Activated CD4-positive, CD25-positive, alpha-beta regulatory T cell treated with anti-CD3 and anti-CD28 coated beads, Interleukin-2, amount 50 U/mL, for 72 hours (primary cell): Measurements from ENCODE around the gene SLC14A1.

Experiments used
- DNase-seq: peaks from one replicate; pipeline ENCODE4 v3.0.0; 2021

Gene SLC14A1

DNA sequence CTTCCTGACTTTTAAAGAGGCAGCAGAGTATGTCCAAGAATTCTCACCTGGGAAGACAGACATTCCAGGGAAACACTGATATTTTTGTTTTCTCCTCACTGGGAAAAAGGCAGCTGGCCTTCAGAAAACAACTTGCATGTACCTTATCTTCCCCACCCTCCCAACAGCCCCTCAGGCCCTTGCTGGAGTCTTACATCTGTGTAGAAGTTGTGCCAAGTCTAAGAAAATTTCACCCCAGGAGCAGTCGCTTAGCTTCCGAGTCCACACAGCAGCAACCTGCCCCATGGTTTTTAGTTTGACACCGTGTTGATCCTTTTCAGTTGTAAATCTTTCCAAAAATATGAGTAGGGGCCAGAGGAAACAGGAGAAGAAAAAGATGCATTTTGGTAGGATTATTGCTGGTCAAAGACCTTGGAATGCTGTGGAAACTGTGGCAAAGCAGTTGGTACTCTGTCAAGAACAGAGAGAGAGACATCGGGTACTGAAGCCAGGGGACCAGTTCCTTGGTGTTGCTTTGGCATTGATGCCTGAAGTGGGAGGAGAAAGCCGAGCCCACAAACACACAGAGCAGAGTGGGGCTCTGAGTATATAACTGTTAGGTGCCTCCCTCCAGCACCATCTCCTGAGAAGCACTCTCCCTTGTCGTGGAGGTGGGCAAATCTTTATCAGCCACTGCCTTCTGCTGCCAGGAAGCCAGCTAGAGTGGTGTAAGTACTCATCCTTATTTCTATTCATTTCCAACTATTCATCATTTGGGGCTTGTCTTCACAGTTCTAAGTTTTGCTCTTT is at the start of gene SLC14A1:
SLC14A1 (plus strand) TSS at position 615 of the 789 bp plus-strand sequence. CDS start 6,140 bp downstream, outside the sequence.
- DNase-seq: no peak

DNA sequence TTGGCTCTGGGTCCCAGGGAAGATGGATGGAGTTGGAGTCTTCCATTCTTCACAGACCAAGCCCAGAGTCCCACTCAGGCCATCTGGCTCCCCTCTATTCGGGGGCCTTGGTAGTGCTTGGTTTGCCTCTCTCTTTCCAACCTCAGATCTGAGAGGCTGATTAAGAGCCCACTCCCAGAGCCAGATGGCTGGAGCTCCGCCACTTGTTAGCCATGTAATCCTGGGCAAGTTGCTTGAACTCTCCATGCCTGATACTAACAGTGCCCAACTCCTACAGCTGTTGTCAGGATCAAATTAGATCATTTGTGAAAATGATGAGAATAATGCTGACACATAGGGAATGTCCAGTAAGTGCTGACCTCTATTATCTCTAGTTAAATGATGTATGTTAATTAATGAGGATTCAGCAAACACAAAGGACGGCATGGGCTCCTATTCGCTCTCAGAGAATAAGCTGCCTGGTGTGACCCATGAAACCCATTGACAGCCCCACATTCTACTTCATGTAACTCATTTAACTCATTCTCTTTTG is 46.6 kb upstream of the SLC14A1 start:
- no peak for DNase-seq

GRCh38 chr18:45678441-45678840 is 45.5 kb upstream of the SLC14A1 start:
- no peak for DNase-seq

GRCh38 chr18:45678850-45679249 is 45.1 kb upstream of the SLC14A1 start:
- DNase-seq: no peak

DNA sequence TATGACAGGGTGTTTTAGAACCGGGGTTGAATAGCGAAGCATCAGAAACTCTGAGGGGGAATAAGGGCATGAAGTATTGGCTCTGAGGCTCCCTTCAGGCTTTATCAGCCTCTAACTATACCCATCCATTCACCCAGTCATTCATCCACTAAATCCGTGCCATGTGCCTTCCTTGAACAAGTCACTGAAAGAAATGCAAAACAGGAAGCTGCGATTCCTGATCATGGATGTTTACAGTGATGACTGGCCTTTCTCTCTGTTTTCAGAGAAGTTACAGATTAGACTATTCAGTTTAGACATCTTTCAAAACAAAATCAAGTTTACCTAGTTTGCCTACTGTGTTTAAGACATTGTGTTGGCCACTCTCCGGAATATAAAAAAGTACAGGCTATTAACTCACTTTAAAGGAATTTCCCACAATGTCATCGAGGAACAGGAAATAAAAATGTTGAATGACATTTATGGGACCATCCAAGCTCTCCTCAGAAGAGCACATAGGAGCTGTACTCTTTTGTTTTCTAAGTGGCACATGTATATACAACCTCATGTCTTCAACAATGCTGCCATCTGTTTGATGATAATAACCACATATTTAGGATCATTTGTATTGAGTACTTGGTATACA is 43.8 kb upstream of the SLC14A1 start:
- DNase-seq: no peak

GRCh38 chr18:45682181-45682580 is 41.8 kb upstream of the SLC14A1 start:
- DNase-seq: no peak

DNA sequence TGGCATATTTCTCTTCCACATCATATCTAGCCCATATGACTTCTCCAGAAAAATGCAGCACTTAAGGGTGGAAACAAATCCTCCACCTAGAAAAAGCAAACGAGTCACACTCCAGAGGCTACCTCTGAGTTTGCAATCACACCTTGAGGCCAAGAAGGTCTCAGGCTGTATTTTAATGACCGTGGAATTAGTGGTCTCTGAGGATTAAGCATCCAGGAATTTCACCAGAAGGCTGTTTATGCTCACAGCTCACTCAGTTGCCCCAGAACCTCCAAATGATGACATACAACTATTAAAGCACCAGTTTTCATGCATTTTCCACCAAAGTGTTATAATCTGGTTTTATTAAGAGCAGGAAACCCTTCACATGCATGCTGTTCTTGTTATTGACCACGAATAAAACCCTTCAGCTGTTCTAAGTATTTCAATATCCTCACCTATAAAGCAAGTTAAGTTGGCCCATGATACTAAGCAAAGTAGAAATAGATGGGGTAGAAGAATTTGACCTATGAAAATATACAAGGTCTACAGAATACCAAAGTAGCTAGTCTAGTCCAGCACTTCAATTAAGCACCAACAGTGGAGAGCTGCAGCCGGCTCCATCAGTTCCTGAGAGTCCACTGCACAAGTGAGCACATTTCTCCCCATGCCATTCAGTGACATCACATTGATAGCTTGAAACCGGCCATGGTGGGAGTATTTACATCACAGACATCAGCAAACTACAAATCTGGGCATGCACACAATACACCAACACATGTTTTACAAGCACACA is 39.5 kb upstream of the SLC14A1 start:
- no peak for DNase-seq

DNA sequence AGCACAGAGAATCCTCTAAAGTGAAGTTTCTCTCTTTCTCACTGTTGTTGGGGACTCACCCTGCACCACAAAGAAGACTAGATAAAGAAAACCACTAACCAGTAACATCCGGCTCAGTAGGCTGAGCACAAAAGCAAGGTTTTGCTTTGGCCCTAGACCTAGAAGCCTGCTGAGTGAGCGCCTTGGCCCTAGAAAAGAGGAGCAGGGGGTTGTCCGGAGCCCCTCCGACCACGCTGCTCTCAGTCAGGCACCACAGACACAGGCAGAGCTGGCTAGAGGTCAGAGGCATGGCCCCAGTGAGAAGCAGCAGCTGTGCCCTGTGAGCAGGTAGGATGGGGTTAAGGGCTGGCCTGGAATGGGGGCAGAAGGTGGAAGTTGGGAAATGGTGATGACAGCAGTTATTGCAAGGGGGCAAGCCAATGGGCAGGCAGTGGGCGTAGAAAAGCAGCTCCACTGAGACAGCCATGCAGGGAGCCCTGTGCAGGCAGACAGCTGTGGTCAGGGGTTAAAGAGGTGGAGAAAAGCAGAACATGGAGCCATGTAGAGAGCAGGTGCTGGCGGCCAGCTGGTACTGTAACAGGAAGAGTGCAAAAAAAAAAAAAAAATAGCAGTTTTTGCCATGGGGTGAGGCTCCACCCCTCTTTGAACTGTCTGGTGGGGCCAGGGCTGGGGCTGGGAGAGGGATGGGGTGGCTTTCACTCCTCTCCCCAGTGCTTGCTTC is 36.9 kb upstream of the SLC14A1 start:
- peak; percentile 44 for DNase-seq

- DNase-seq: no peak
Observed at GRCh38 chr18:45687621-45688020, 36.4 kb upstream of the SLC14A1 start.

- no peak for DNase-seq
Observed at GRCh38 chr18:45688113-45688512, 35.9 kb upstream of the SLC14A1 start.

GRCh38 chr18:45688833-45689232 is 35.1 kb upstream of the SLC14A1 start:
- DNase-seq: peak; percentile 51

DNA sequence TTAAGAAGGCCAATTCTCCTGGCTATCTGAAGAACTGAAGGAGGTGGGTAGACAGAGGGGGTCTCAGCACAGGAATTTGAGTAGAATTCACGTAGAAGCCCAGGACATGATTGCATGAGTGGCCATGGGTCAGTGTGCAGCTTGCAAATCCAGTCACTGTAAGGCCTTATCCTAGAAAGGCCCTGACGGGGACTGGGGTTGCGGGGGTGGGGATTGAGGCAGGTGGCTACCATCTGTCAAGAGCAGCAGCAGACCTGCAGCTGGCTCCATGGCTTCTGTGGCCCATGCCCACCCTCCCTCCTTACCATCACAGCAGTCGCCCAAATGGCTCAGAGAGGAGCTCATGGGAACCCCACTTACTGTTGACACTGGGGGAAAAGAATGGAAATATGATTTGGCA is 34.6 kb upstream of the SLC14A1 start:
- no peak for DNase-seq

GRCh38 chr18:45690975-45691815 is 32.8 kb upstream of the SLC14A1 start:
- DNase-seq: peak; percentile 72

DNA sequence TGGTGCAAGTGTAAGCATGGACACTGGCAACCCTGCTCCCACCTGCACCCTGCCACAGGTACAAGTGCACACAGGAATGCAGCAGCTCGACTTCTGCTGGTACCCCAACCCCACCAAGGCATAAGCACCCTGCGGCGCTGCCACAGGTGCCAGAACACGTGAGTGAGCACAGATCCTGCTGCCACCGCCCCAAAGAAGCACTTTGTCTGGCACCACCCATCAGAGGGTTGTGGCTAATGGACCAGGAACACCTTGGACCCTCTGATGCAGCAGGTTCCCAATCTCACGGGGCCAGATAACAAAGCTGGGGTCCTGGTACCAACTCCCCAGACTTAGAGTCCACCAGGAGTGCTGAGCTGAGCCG is 32.2 kb upstream of the SLC14A1 start:
- no peak for DNase-seq

- no peak for DNase-seq
Observed at GRCh38 chr18:45702708-45703265, 21.2 kb upstream of the SLC14A1 start.

DNA sequence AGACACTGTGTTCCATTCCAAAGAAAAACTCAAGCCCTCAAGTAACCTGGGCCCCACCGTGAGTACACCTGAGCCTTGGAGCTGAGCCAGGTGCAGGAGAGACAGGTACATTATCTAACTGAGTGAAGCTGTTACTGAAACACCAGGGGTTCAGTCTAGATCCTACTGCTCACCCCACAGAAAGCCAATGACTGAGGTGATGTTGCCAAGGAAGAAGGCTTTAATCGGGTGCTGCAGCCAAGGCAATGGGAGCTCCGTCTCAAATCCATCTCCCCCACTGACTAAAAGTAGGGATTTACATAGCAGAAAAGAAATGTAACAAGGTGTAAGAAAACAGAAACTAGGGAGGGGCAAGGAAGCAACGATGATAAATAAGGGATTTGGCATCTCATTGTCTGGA is 15.2 kb upstream of the SLC14A1 start:
- DNase-seq: no peak

GRCh38 chr18:45712061-45712460 is 11.9 kb upstream of the SLC14A1 start:
- no peak for DNase-seq

- DNase-seq: no peak
Observed at GRCh38 chr18:45713239-45713638, 10.7 kb upstream of the SLC14A1 start.

DNA sequence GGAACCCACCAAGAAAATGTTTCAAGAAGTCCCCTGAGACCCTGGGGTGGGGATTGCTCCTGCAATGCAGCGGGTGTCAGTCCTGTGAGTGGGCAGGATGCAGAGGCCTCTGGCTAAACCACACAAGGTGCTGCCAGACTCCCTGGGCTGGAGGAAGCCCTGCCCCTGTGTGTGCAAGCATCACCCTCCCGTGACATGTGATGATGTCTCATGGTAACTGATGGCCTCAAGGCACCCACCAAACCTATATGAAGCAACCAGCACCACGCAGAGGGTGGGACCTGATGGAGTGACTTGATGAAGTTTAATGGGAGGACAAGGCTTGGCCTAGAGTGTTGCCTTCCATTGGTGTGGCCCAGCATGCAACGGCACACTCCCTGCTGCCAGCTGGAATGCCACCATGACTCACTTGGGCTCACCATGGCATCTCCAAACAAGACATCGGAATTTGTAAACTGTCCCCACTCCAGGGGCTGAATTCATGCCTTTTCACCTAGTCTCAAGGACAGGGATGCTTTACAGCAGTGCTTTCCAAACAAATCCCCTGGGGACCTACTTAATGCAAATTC is 8.7 kb upstream of the SLC14A1 start:
- DNase-seq: no peak

GRCh38 chr18:45719106-45719505 is 4.9 kb upstream of the SLC14A1 start:
- no peak for DNase-seq

- peak; percentile 76 for DNase-seq
Observed at GRCh38 chr18:45722899-45723298, 1.1 kb upstream of the SLC14A1 start.
